Muscle of leg (tissue), 11 donors: ENCODE measurements around the gene WFDC5. TPM values are rescaled to one million over a fixed set of nuclear protein-coding genes. Genes with fewer than 3 reads are reported as not detected.

Experiments used
- DNase-seq: peaks from one replicate; pipeline ENCODE4 v3.0.0; 2013
- H3K27ac ChIP-seq: one replicate; pipeline ENCODE4 v1.5.1; 2013; ENCODE audit warnings: mild to moderate bottlenecking, low read length, control low read depth
- H3K27me3 ChIP-seq: one replicate; pipeline ENCODE4 v1.6.1; 2013; ENCODE audit warnings: low read length; ENCODE audit not compliant: control insufficient read depth, insufficient read depth
- H3K36me3 ChIP-seq: one replicate; pipeline ENCODE4 v1.6.1; 2013; ENCODE audit warnings: low read length; ENCODE audit not compliant: control insufficient read depth, insufficient read depth
- H3K4me1 ChIP-seq: one replicate; pipeline ENCODE4 v1.6.1; 2013; ENCODE audit warnings: low read length; ENCODE audit not compliant: control insufficient read depth, insufficient read depth
- H3K4me3 ChIP-seq: one replicate; pipeline ENCODE4 v1.5.1; 2013; ENCODE audit warnings: low read length, control low read depth
- H3K9me3 ChIP-seq: replicated peaks from 2 replicates; pipeline ENCODE4 v1.6.1; 2013; ENCODE audit warnings: low read depth, low read length; ENCODE audit not compliant: control insufficient read depth
- WGBS: methylation state at CpG from one replicate; pipeline ENCODE4 v1.1.5; 2013; ENCODE audit warnings: missing lambda C conversion rate; ENCODE audit not compliant: insufficient coverage; 5-methylcytosine and 5-hydroxymethylcytosine counted together
- polyA plus RNA-seq, 8 donors: library from polyadenylated mRNA; unstranded; fragments of 120-200 nt; gene quantifications; one replicate each; pipeline versions ENCODE4 v1.2.1 to v1.2.3, GENCODE V29; 2013; ENCODE audit warnings: inconsistent platforms in 1 of 8, low replicate concordance in 1 of 8; ENCODE audit not compliant: insufficient read length in 8 of 8, insufficient read depth in 1 of 8
- total RNA-seq: library from RNA; stranded (reverse); fragments of 120-200 nt; gene quantifications from one replicate; pipeline ENCODE4 v1.2.4, GENCODE V29; 2013

Gene WFDC5
- total and polyA plus RNA-seq, 9 donors, result 0.32 TPM; not detected in 8

GRCh38 chr20:45060294-45060693, 54.7 kb downstream of the WFDC5 start:
- H3K36me3 ChIP-seq, result peaks cover 6% of the 10 kb centered on the region
- no CpG with 5 or more reads among the region's 4 CpGs for WGBS

More at GRCh38 chr20:45060294-45060693, 54.7 kb downstream of the WFDC5 start:
- DNase-seq, result no peak
- H3K4me1 ChIP-seq, result no peaks in the 10 kb centered on the region
- H3K4me3 ChIP-seq, result no peak overlapping the region
- no peaks in the 10 kb centered on the region for H3K27me3 ChIP-seq
- H3K27ac ChIP-seq, result no peak overlapping the region
- no peaks in the 10 kb centered on the region for H3K9me3 ChIP-seq

Other genes starting within 250 kb of the WFDC5 start
- 62.7 TPM for gene YWHAB, start 229.5 kb downstream of the WFDC5 start, total RNA-seq
- 100 to 1,000 TPM in 7 of 8 donors, 10 to 100 TPM in 1; 85.3 to 129 (median 108) TPM for gene YWHAB, start 229.5 kb downstream of the WFDC5 start, polyA plus RNA-seq
- gene PABPC1L, start 205.1 kb downstream of the WFDC5 start, total RNA-seq, result 5.3 TPM
- 10 to 100 TPM in 7 of 8 donors, 1 to 10 TPM in 1; 7.9 to 28.1 (median 16.5) TPM for gene PABPC1L, start 205.1 kb downstream of the WFDC5 start, polyA plus RNA-seq
- gene TOMM34, start 154.8 kb downstream of the WFDC5 start, total RNA-seq, result 9.7 TPM
- 10 to 100 TPM; 12.4 to 17.9 (median 14.8) TPM for gene TOMM34, start 154.8 kb downstream of the WFDC5 start, polyA plus RNA-seq
- 11.2 TPM for gene STK4, start 148.7 kb downstream of the WFDC5 start, total RNA-seq
- gene STK4, start 148.7 kb downstream of the WFDC5 start, polyA plus RNA-seq, result 10 to 100 TPM in 1 of 8 donors, 1 to 10 TPM in 7; 7.7 to 11.7 (median 8.7) TPM
- 0.04 TPM for gene KCNS1, start 14.0 kb downstream of the WFDC5 start, total RNA-seq
- gene KCNS1, start 14.0 kb downstream of the WFDC5 start, polyA plus RNA-seq, result under 1 TPM; 0.08 to 0.17 (median 0.09) TPM
- not detected for gene WFDC12, start 9.3 kb upstream of the WFDC5 start, total RNA-seq
- not detected for gene WFDC12, start 9.3 kb upstream of the WFDC5 start, polyA plus RNA-seq
- not detected for gene PI3, start 59.7 kb upstream of the WFDC5 start, total RNA-seq
- under 1 TPM in 3 of 8 donors, not detected in 5; 0.44 to 0.82 (median 0.71) TPM for gene PI3, start 59.7 kb upstream of the WFDC5 start, polyA plus RNA-seq
- not detected for gene SEMG1, start 91.9 kb upstream of the WFDC5 start, total RNA-seq
- not detected for gene SEMG1, start 91.9 kb upstream of the WFDC5 start, polyA plus RNA-seq
- gene SEMG2, start 106.2 kb upstream of the WFDC5 start, total RNA-seq, result not detected
- under 1 TPM in 1 of 8 donors, not detected in 7; 0.06 TPM for gene SEMG2, start 106.2 kb upstream of the WFDC5 start, polyA plus RNA-seq
- gene SLPI, start 139.4 kb upstream of the WFDC5 start, total RNA-seq, result 0.13 TPM
- under 1 TPM in 5 of 8 donors, not detected in 3; 0.30 to 0.89 (median 0.54) TPM for gene SLPI, start 139.4 kb upstream of the WFDC5 start, polyA plus RNA-seq
- gene RBPJL, start 191.7 kb upstream of the WFDC5 start, total RNA-seq, result not detected
- under 1 TPM in 1 of 8 donors, not detected in 7; 0.17 TPM for gene RBPJL, start 191.7 kb upstream of the WFDC5 start, polyA plus RNA-seq
- gene MATN4, start 193.1 kb upstream of the WFDC5 start, total RNA-seq, result 0.58 TPM
- 1 to 10 TPM in 1 of 8 donors, under 1 TPM in 7; 0.21 to 1.1 (median 0.70) TPM for gene MATN4, start 193.1 kb upstream of the WFDC5 start, polyA plus RNA-seq
- gene SDC4, start 233.2 kb upstream of the WFDC5 start, total RNA-seq, result 6.0 TPM
- 10 to 100 TPM in 2 of 8 donors, 1 to 10 TPM in 6; 5.4 to 14.1 (median 8.2) TPM for gene SDC4, start 233.2 kb upstream of the WFDC5 start, polyA plus RNA-seq
- gene SYS1, start 248.0 kb upstream of the WFDC5 start, total RNA-seq, result 10.1 TPM
- 10 to 100 TPM; 14.1 to 20.0 (median 16.2) TPM for gene SYS1, start 248.0 kb upstream of the WFDC5 start, polyA plus RNA-seq